GM18526 (cell line): ENCODE results near the gene GRM7.

Source experiments
- POLR2A ChIP-seq: IDR thresholded peaks from 3 replicates; pipeline ENCODE4 v1.6.1; 2011; ENCODE audit not compliant: insufficient read length; ENCODE audit errors: extremely low read depth

Gene GRM7

DNA sequence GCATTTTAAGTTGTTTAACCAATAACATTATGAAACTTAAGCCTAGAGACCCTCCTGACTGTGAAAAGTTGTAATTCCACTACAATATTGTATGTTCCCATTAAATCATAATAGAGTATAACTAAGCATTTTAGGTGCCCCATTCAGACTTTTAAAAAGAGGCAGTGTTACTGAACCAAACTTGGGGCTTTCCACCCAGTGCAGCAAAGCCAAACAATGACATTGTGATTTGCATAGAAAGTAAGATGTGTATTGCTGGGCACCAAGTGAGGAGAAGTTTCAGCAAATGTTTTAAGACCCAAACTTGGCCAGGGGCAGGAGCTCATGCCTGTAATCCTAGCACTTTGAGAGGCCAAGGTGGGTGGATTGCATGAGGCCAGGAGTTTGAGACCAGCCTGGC, 706.2 kb downstream of the GRM7 start:
- TF ChIP-seq POLR2A: no peak

DNA sequence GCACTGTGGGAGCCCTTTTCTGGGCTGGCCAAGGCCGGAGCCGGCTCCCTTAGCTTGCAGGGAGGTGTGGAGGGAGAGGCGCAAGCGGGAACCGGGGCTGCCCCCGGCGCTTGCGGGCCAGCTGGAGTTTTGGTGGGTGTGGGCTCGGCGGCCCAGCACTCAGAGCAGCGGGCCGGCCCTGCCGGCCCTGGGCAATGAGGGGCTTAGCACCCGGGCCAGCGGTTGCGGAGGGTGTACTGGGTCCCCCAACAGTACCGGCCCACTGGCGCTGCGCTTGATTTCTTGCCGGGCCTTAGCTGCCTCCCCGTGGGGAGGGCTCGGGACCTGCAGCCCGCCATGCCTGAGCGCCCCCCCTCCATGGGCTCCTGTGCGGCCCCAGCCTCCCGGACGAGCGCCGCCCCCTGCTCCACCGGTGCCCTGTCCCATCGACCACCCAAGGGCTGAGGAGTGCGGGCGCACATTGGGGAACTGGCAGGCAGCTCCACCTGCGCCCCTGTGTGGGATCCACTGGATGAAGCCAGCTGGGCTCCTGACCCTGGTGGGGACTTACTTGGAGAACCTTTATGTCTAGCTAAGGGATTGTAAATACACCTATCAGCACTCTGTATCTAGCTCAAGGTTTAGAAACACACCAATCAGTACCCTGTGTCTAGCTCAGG, 707.7 kb downstream of the GRM7 start:
- TF ChIP-seq POLR2A: no peak

DNA sequence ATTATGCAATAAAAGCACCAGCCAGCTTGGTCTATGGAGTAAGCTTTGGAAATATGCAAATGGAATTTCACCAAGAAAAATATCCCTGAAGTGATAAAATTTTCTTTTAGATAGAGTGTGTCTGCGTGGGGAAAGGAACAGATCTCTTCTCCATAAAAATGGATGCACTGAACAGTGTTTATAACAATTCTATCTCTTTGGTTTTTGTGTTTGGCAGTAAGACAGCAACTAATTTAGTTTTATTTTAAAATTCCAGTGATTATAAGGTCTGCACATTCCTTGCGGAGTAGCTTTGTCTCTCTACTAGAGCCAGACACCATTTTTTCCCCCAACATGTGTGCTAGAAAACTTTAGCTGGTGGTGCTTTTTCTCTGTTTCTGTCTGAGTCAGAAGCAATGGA, 712.4 kb downstream of the GRM7 start:
- TF ChIP-seq POLR2A: no peak

DNA sequence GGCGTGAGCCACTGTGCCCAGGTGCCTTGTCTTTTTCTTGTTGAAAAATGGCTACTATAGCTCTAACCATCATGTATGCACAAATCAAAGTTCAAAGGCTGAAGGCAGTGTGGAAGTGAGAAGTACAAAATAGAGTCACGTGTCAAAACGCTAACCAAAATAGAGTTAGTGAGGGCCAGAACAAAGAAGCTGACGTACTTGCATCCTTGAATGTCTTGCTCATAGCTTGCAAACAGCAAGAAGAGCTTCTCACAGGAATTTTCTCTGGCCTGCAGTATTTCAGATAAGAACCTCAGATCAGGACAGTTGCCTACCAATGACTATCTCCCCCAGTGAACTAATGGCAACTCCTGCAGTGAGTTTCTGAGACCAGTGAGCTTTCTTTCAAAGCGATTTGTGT, 713.5 kb downstream of the GRM7 start:
- no peak for TF ChIP-seq POLR2A

DNA sequence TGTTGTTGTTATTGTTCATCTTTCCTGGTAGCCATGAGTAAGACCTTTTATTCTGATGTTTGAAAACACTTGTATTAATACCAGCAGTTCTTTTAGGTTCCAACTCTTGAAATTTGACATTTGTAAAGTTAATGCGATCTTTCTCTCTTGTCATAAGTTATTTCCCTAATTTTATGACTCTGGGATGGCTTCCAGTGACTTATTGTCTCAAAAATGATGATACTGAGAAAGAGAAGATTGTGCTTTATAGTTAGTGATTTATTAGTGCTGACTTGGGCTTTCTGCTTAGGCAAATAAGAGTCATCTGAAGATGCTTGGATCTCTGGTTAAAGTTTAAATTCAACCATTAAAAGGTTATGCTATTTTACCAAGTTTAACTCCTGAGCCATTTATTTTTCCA, 715.2 kb downstream of the GRM7 start:
- TF ChIP-seq POLR2A: no peak

DNA sequence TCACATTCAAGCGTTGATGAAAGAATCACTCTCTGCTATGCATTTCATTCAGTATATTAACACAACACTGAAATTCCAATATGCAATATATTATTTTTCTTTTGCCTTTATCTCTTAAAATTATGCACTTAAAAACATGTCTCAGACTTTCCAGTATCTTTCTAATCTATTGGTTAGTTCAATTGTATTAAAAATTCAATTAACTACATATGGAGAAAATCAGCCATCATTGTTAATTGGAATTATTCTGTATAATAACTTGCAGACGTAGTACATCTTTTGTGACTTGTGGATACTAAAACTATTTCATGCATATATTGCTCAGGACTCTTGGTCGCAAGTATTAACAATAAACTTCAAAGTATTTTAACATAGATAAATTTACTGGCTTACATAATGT, 715.6 kb downstream of the GRM7 start:
- TF ChIP-seq POLR2A: no peak

DNA sequence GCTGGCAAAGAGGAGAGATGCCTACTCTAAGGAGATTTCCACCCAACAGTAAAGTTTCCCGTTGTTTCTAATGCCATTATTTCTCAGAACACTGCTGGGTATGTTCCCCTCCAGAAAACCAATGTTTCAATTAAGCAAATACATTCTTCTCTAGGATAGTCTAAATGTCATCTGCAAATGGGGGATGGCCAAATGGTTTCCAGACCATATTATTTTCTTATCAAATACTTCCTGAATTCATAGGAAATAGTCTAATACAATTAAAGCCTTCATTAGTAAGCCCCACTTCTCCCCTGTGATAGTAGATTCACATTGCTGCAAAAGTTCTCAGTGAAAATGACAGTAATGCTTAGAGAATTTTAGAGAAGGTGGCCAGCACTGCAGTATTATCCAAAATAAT, 716.6 kb downstream of the GRM7 start:
- TF ChIP-seq POLR2A: no peak

DNA sequence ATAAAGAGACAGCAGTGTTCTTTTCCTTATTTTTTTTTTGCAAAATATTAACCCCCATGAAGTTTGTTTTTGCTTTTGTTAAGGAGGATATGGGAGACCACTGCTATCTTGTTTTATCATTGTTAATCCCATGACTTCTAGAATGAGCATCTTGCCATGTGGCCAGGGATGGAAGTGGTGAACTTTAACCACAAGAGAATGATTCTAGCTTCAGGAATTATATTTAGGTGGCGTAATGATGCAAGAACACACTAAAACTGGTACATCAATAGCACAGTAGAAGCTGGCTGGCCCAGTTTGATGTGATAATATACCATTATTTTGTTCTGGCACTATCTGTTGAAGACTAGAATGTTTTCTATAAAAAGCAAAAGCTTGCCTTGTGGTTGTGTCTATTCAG, 720.9 kb downstream of the GRM7 start:
- no peak for TF ChIP-seq POLR2A

DNA sequence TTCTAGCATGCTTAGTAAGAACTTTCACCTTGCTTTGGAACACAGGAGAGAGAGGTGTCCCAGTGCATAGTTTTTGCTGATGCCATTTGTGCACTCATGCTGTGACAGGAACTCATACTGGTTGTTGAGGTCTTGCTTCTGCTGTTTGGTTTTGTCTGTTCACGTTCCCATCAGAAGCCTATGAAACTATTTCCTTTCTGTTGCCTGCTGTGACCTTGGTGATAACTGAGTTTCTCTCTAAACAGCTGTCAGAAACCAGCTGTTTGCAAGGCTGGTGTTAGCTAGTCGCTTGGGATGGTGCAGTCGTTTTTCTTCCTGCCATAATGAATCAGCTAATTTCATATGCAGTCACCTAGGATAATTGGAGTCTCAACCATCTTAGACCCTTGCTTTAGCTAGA, 724.1 kb downstream of the GRM7 start:
- no peak for TF ChIP-seq POLR2A

DNA sequence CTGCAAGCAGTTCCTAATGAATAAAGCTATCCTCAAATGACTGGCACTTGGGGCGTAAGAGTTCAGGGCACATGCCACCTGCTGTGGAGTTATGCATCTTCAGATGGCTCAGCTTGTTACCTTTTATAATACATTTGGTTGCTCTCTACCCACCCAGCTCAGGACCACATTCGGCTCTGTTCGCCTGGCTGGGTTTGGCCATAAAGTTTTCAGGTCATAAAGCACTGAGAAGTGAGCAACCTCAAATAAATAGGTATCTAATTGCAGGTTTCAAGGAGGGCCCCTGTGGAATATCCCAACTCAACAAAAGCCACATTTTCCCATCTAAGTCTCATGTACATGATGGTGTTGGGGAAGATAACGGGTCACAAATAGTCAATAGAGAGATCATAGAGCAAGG, 727.3 kb downstream of the GRM7 start:
- TF ChIP-seq POLR2A: no peak

DNA sequence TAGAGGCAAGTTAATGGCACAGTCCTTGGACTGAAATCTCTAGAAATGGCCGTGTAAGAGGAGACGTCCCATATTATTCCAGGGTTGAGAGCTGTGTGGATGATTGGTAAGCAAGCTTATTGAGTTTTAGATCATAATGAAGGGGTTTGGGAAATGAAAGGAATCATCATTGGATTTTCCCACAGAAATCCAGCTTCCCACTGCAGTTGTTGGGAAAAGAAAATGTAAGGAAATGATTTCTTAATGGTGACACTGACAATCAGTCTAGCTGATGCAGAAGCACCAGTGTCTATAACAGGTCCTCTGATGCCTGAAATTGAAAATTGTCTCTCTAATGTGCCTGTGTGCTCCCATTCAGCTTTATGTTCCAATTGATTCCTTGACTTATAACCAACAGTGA, 728.6 kb downstream of the GRM7 start:
- no peak for TF ChIP-seq POLR2A

DNA sequence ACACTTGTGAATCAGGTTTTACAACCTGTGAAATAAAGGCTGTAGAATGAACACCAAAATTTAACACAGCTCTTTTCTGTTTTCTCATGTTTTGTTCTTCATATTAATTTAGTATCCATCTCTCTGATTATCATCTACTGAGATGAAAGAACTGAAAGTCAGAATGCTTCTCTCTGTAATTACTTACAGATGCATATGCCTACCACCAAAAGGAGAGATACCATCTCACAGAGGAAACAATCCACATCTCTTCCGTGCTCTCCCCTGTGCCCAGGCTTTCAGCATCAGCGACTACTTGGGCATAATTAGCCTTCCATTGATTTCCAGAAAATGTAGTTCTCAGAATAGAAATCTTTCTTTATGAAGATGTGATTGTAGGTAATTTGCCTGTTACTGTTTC, 741.4 kb downstream of the GRM7 start:
- no peak for TF ChIP-seq POLR2A

DNA sequence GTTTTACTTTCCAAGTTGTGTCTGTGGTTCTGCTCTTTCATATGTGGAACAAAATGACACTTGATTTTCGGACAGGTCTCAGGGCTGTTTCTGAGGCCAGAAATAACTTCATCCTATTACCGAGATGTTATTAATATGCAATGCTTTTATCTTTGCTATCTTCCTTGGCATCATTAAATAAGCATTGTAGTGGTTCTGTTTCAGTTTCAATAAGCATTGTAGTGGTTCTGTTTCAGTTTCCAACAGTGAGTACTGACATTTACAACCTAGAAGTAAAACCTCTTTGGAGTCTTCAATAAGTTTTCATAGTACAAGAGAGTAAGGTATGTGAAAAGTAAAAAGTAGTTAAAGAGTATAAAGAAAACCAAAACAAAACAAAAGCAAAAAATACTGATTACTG, 746.2 kb downstream of the GRM7 start:
- no peak for TF ChIP-seq POLR2A

DNA sequence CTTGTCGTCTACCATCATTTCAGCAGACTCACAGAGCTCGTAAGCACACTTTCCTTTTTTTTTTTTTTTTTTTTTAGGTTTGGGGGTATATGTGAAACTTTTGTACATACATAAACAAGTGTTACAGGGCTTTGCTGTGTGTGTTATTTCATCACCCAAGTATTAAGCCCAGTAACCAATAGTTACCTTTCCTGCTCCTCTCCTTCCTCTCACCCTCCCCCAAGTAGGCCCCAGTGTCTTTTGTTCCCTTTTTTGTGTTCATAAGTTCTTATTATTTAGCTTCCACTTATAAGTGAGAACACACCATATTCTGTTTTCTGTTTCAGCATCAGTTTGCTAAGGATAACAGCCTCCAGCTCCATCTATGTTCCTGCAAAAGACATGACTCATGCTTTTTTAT, 746.8 kb downstream of the GRM7 start:
- TF ChIP-seq POLR2A: no peak

DNA sequence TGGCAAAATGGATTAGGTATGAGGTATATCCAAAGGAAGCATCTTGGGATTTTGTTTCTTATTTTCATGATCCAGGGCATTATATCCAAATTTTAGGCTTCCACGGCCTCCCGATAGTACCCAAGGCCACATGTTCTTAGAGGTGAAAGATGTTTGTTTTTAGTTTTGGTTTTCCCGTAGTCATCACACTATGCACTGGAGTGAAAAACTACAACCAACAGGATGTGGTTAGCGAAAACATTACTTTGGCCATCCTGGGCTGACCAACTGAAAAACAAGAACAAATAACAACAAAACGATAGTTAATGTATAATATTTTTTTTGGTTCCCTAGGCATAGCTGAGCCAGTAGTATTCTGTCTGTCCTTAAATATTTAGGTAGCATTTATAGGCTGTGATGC, 749.7 kb downstream of the GRM7 start:
- TF ChIP-seq POLR2A: no peak

DNA sequence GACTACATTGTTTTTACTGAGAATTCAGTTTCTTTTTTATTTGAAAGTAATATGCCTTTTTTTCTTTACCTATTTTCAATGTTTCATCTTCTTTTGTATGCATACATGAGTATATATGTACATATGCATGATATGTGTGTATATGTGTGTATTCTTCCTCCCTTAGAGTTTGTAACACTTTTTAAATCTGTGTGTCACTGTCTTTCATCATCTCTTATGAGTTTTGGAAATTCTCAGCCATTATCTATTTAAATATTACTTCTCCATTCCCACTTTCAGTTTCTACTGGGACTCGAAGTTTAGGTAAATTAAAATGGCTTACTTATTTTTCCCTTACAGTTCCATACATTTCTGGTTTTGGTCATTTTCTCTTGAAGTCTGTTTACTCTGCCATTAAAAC, 754.1 kb downstream of the GRM7 start:
- TF ChIP-seq POLR2A: no peak

DNA sequence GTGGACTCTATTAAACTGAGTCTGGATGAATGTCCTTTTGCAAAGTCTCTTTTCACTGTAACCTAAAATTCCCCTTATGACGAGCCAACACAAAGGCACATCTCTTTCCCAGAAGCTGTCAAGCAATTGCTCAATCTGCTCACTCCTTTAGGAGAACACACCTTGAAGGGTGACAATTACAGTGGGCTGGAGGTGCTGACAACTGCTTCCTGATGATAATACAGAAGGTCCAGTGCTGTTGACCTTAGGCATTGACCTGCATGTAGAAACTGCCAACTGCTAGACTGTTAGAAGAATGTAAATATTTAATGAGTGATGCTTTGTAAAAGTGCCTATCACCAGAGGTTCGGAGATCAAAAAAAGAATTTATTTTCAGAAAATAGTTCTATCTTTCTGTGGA, 757.7 kb downstream of the GRM7 start:
- no peak for TF ChIP-seq POLR2A

DNA sequence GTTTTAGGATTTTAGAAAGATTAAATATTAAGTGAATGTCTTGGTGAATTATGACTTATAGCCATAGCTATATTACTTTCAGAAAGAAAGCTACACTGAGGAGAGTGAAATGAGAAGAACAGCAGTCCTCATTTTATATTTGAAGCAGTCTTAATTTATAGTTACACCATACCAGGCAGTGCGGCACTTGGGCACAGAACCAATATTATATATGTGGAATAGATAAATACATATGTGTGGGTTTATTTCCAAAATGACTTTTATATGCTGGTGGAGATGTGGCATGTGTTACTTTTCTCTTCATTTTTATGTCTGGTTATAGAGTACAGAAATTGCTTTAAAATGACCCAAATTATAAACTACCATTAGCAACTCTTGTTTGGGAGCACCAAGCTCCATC, 759.5 kb downstream of the GRM7 start:
- TF ChIP-seq POLR2A: no peak
